ENCODE results near the gene FOXD2.

Gene FOXD2

DNA sequence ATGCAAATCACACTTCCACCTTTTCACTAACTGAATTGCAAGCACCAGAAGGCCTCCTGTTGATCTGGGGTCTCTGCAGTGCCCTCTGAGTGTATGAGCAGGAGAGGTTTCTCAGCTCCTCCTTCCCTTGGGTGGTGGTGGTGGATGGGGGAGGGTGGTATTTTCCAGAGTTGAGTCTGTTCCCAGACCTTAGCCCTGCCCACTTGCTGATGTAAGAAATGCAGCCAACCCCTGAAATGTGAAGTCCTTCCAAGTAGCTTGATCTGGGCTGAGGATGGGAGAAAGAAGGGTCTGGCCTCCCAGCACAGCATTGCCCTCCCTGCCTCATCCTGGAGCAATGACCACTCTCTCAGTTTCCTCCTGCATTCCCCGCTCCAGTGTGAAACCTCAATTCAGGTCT, 6.3 kb upstream of the FOXD2 start:
- Histone ChIP-seq H3K4me2 (ENCODE audit: insufficient read depth, low read length, poor library complexity, severe bottlenecking) (no peak overlapping the region), H3K9me3 (replicated peaks in 1 of 2; ENCODE audit: control insufficient read depth in 2 of 2, insufficient read depth in 1 of 2, low read depth in 1 of 2, low read length in 2 of 2) (no peaks in the 10 kb centered on the region), H2BK5ac (ENCODE audit: low read length) (no peak overlapping the region), H3K9ac (ENCODE audit: low read depth, low read length, poor library complexity) (no peak overlapping the region), H3K79me1 (ENCODE audit: low read depth, low read length) (no peaks in the 10 kb centered on the region), H2AK5ac (ENCODE audit: low read depth, low read length) (no peak overlapping the region), H3K4ac (ENCODE audit: low read length) (no peak overlapping the region), H4K91ac (ENCODE audit: low read depth, low read length, poor library complexity) (no peak overlapping the region), H3K18ac (ENCODE audit: low read length) (no peak overlapping the region), H3K23ac (ENCODE audit: low read depth, low read length, poor library complexity) (no peak overlapping the region), H3K4me1 (ENCODE audit: control insufficient read depth in 2 of 2, insufficient read depth in 1 of 2, low read depth in 1 of 2, low read length in 2 of 2) (peaks cover 5 to 7% of the 10 kb centered on the region in 2 donors), H3K4me3 (ENCODE audit: low read length in 2 of 2) (no peak overlapping the region), H3K27me3 (ENCODE audit: control insufficient read depth in 3 of 3, insufficient read depth in 3 of 3, low read depth in 1 of 3, low read length in 3 of 3) (peaks cover 25 to 85% (median 52%) of the 10 kb centered on the region in 3 experiments), H4K8ac (ENCODE audit: low read depth, low read length) (no peak overlapping the region), H3K27ac (replicated peaks; ENCODE audit: low read length) (no peak overlapping the region), H2BK15ac (ENCODE audit: low read length) (no peak overlapping the region), H3K14ac (ENCODE audit: low read length) (no peak overlapping the region), H2AFZ (ENCODE audit: low read length) (no peak overlapping the region), H2BK120ac (ENCODE audit: low read depth, low read length) (no peak overlapping the region), H3K36me3 (replicated peaks in 1 of 2; ENCODE audit: control insufficient read depth in 2 of 2, insufficient read depth in 2 of 2, low read length in 2 of 2) (no peaks in the 10 kb centered on the region), H2BK12ac (ENCODE audit: low read length) (no peak overlapping the region)
- no CpG with 5 or more reads among the region's 1 CpG for WGBS, 2 donors (ENCODE audit: extremely low coverage in 2 of 2, insufficient read length in 2 of 2, insufficient replicate concordance in 1 of 2)
- no peak for DNase-seq (ENCODE audit: low spot score)

DNA sequence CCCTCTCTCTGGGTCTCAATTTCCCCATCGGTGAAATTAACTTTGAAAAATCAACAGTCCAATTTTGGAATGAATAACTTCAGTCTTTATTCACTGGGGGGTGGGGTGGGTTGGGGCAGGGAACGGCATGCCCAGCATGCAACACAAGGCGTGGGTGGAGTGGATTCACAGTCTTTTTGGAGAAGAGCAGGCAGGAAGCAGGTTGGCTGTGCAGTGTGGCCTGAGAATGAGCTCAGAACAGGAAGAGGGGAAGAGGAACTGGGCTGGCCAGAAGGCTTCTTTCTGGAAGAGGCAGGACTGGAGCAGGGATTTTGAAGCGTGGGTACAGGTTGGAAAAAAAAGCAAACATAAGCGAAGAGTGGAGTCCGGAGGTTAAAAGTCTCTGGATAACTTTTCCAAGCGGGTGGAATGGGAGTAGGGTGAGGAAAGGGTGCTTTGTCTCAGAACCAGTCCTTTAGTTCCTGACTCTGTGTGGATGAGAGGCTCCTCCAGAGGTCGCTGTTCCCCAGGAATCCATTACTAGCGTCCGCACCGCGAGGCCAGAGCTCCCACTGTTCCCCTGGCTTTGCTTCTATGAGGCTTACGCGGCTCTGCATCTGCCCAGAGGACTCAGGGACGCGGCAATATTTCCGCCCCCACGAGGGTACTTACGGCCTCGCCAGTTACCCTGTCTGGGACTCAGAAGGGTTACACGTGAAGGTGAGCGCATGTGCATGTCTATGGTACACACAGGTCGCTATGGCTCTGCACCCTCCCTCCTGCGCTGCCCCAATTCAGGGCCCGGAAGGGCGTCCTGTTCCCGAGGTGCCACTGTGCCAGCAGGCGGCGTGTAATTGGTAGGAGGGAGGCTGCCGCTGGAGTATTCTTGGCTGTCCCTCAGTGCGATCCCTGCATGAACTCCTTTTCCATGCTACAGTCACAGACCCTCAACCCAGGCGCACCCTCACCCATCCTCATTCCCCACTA, 5.5 kb upstream of the FOXD2 start:
- H3K23ac ChIP-seq (ENCODE audit: low read depth, low read length, poor library complexity), result peak overlapping the region; percentile 4
- peak overlapping the region; percentile 90 for H2AFZ ChIP-seq (ENCODE audit: low read length)
- H2AK5ac ChIP-seq (ENCODE audit: low read depth, low read length), result peak overlapping the region; percentile 73
- no peak overlapping the region for H2BK120ac ChIP-seq (ENCODE audit: low read depth, low read length)
- H3K18ac ChIP-seq (ENCODE audit: low read length), result peak overlapping the region; percentile 68
- no peaks in the 10 kb centered on the region for H3K9me3 ChIP-seq (replicated peaks in 1 of 2; ENCODE audit: control insufficient read depth in 2 of 2, insufficient read depth in 1 of 2, low read depth in 1 of 2, low read length in 2 of 2)
- no peaks in the 10 kb centered on the region for H3K36me3 ChIP-seq (replicated peaks in 1 of 2; ENCODE audit: control insufficient read depth in 2 of 2, insufficient read depth in 2 of 2, low read length in 2 of 2)
- peaks cover 5 to 12% of the 10 kb centered on the region in 2 donors for H3K4me1 ChIP-seq (ENCODE audit: control insufficient read depth in 2 of 2, insufficient read depth in 1 of 2, low read depth in 1 of 2, low read length in 2 of 2)
- peak overlapping the region; percentile 59 for H3K4me2 ChIP-seq (ENCODE audit: insufficient read depth, low read length, poor library complexity, severe bottlenecking)
- H3K4ac ChIP-seq (ENCODE audit: low read length), result no peak overlapping the region
- peak; percentile 87 for DNase-seq (ENCODE audit: low spot score)
- no peak overlapping the region for H2BK5ac ChIP-seq (ENCODE audit: low read length)
- no CpG with 5 or more reads among the region's 32 CpGs for WGBS, 2 donors (ENCODE audit: extremely low coverage in 2 of 2, insufficient read length in 2 of 2, insufficient replicate concordance in 1 of 2)
- H3K14ac ChIP-seq (ENCODE audit: low read length), result no peak overlapping the region
- no peak overlapping the region for H2BK12ac ChIP-seq (ENCODE audit: low read length)
- no peak overlapping the region for H2BK15ac ChIP-seq (ENCODE audit: low read length)
- H3K27ac ChIP-seq (replicated peaks; ENCODE audit: low read length), result no peak overlapping the region
- no peaks in the 10 kb centered on the region for H3K79me1 ChIP-seq (ENCODE audit: low read depth, low read length)
- no peak overlapping the region for H3K9ac ChIP-seq (ENCODE audit: low read depth, low read length, poor library complexity)
- no peak overlapping the region for H4K8ac ChIP-seq (ENCODE audit: low read depth, low read length)
- H4K91ac ChIP-seq (ENCODE audit: low read depth, low read length, poor library complexity), result no peak overlapping the region
- H3K4me3 ChIP-seq (ENCODE audit: low read length in 2 of 2), result peak overlapping the region in 1 of 2 donors; percentile 28
- peaks cover 33 to 87% (median 60%) of the 10 kb centered on the region in 3 experiments for H3K27me3 ChIP-seq (ENCODE audit: control insufficient read depth in 3 of 3, insufficient read depth in 3 of 3, low read depth in 1 of 3, low read length in 3 of 3)

DNA sequence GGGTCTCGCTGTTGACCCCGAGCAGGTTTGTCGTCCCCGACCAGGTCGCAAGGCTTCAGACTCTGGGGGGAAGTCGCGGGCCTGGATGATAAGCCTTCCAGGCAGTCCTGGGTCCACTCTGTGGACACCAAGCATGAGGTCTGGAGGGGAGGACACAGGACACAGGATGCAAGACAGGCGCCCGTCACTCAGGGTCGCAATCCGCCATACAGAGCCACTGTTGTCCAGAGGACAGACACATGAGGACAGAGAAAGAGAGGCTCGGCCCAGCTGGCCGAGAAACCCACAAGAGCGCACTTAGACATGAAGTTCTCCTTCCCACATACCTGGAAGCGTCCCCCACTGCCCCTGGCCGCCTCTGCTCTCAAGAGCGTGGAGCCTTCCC, 4.8 kb upstream of the FOXD2 start:
- H2BK120ac ChIP-seq (ENCODE audit: low read depth, low read length), result no peak overlapping the region
- no peak overlapping the region for H2BK12ac ChIP-seq (ENCODE audit: low read length)
- no peak overlapping the region for H2BK5ac ChIP-seq (ENCODE audit: low read length)
- H3K14ac ChIP-seq (ENCODE audit: low read length), result no peak overlapping the region
- peak overlapping the region; percentile 90 for H2AFZ ChIP-seq (ENCODE audit: low read length)
- no peak overlapping the region for H3K9ac ChIP-seq (ENCODE audit: low read depth, low read length, poor library complexity)
- whole genome bisulfite sequencing, 2 donors (ENCODE audit: extremely low coverage in 2 of 2, insufficient read length in 2 of 2, insufficient replicate concordance in 1 of 2), result no CpG with 5 or more reads among the region's 17 CpGs
- peak overlapping the region; percentile 73 for H2AK5ac ChIP-seq (ENCODE audit: low read depth, low read length)
- peaks cover 34 to 83% (median 62%) of the 10 kb centered on the region in 3 experiments for H3K27me3 ChIP-seq (ENCODE audit: control insufficient read depth in 3 of 3, insufficient read depth in 3 of 3, low read depth in 1 of 3, low read length in 3 of 3)
- no peaks in the 10 kb centered on the region for H3K79me1 ChIP-seq (ENCODE audit: low read depth, low read length)
- no peaks in the 10 kb centered on the region for H3K36me3 ChIP-seq (replicated peaks in 1 of 2; ENCODE audit: control insufficient read depth in 2 of 2, insufficient read depth in 2 of 2, low read length in 2 of 2)
- no peak overlapping the region for H4K8ac ChIP-seq (ENCODE audit: low read depth, low read length)
- H3K18ac ChIP-seq (ENCODE audit: low read length), result no peak overlapping the region
- H4K91ac ChIP-seq (ENCODE audit: low read depth, low read length, poor library complexity), result no peak overlapping the region
- peak overlapping the region; percentile 59 for H3K4me2 ChIP-seq (ENCODE audit: insufficient read depth, low read length, poor library complexity, severe bottlenecking)
- H3K4me1 ChIP-seq (ENCODE audit: control insufficient read depth in 2 of 2, insufficient read depth in 1 of 2, low read depth in 1 of 2, low read length in 2 of 2), result peaks cover 5 to 12% of the 10 kb centered on the region in 2 donors
- DNase-seq (ENCODE audit: low spot score), result no peak
- no peaks in the 10 kb centered on the region for H3K9me3 ChIP-seq (replicated peaks in 1 of 2; ENCODE audit: control insufficient read depth in 2 of 2, insufficient read depth in 1 of 2, low read depth in 1 of 2, low read length in 2 of 2)
- H3K23ac ChIP-seq (ENCODE audit: low read depth, low read length, poor library complexity), result peak overlapping the region; percentile 4
- peak overlapping the region in 1 of 2 donors; percentile 27 for H3K4me3 ChIP-seq (ENCODE audit: low read length in 2 of 2)
- H2BK15ac ChIP-seq (ENCODE audit: low read length), result no peak overlapping the region
- no peak overlapping the region for H3K4ac ChIP-seq (ENCODE audit: low read length)
- H3K27ac ChIP-seq (replicated peaks; ENCODE audit: low read length), result no peak overlapping the region

DNA sequence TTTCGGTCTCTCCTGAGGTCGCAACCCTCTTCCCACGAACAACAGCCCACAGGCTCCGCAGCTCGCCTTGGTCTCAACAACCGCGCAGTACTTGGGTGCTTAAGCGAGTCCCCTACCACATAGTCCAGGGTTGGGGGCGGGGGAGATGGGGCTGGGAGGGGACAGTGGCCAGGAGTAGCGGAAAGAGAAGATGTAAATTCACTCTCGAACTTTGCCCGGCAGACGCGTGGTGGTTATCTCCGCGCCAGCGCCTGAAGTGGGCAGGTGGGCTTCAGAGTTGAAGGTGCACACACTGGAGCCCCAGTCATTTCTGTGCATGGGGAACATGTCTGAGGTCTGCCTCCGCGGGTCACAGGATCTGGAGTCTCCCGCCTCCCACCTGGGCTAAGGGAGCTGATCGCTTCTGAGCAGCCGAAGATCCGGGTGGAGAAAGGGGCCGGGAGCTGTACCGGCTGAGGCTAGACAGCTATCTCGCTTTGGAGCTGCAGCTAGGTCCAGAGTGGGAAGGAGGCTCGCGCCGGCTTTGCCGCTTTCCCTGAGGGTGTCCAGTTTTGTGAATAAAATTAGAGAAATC, 4.3 kb upstream of the FOXD2 start:
- peaks cover 5 to 12% of the 10 kb centered on the region in 2 donors for H3K4me1 ChIP-seq (ENCODE audit: control insufficient read depth in 2 of 2, insufficient read depth in 1 of 2, low read depth in 1 of 2, low read length in 2 of 2)
- DNase-seq (ENCODE audit: low spot score), result no peak
- peak overlapping the region; percentile 13 for H3K14ac ChIP-seq (ENCODE audit: low read length)
- peaks cover 38 to 82% (median 68%) of the 10 kb centered on the region in 3 experiments for H3K27me3 ChIP-seq (ENCODE audit: control insufficient read depth in 3 of 3, insufficient read depth in 3 of 3, low read depth in 1 of 3, low read length in 3 of 3)
- no peaks in the 10 kb centered on the region for H3K9me3 ChIP-seq (replicated peaks in 1 of 2; ENCODE audit: control insufficient read depth in 2 of 2, insufficient read depth in 1 of 2, low read depth in 1 of 2, low read length in 2 of 2)
- H3K9ac ChIP-seq (ENCODE audit: low read depth, low read length, poor library complexity), result no peak overlapping the region
- H2AFZ ChIP-seq (ENCODE audit: low read length), result peak overlapping the region; percentile 90
- no peak overlapping the region for H2BK12ac ChIP-seq (ENCODE audit: low read length)
- no peak overlapping the region for H2BK5ac ChIP-seq (ENCODE audit: low read length)
- peak overlapping the region; percentile 37 for H3K4me2 ChIP-seq (ENCODE audit: insufficient read depth, low read length, poor library complexity, severe bottlenecking)
- H3K27ac ChIP-seq (replicated peaks; ENCODE audit: low read length), result no peak overlapping the region
- no peak overlapping the region for H2BK15ac ChIP-seq (ENCODE audit: low read length)
- no peak overlapping the region for H2BK120ac ChIP-seq (ENCODE audit: low read depth, low read length)
- H3K36me3 ChIP-seq (replicated peaks in 1 of 2; ENCODE audit: control insufficient read depth in 2 of 2, insufficient read depth in 2 of 2, low read length in 2 of 2), result no peaks in the 10 kb centered on the region
- H3K18ac ChIP-seq (ENCODE audit: low read length), result peak overlapping the region; percentile 62
- H3K4ac ChIP-seq (ENCODE audit: low read length), result no peak overlapping the region
- no peaks in the 10 kb centered on the region for H3K79me1 ChIP-seq (ENCODE audit: low read depth, low read length)
- H4K8ac ChIP-seq (ENCODE audit: low read depth, low read length), result no peak overlapping the region
- WGBS, 2 donors (ENCODE audit: extremely low coverage in 2 of 2, insufficient read length in 2 of 2, insufficient replicate concordance in 1 of 2), result no CpG with 5 or more reads among the region's 30 CpGs
- H4K91ac ChIP-seq (ENCODE audit: low read depth, low read length, poor library complexity), result no peak overlapping the region
- H3K4me3 ChIP-seq (ENCODE audit: low read length in 2 of 2), result peak overlapping the region in 1 of 2 donors; percentile 27
- H3K23ac ChIP-seq (ENCODE audit: low read depth, low read length, poor library complexity), result no peak overlapping the region
- H2AK5ac ChIP-seq (ENCODE audit: low read depth, low read length), result no peak overlapping the region

Measured in neuronal stem cell (in vitro differentiated cells).